HG03095 (cell line): ENCODE measurements around the gene C1QTNF9B.
"Not testable (repeated sequence)": the region's sequence is repeated elsewhere in the genome, so short reads cannot be mapped to it uniquely, and the experiment has no call there.

ENCODE experiments used
- ATAC-seq: cut with Tn5 transposase; IDR thresholded peaks from one replicate; pipeline ENCODE4 v1.9.1; 2021; ENCODE audit warnings: moderate library complexity; ENCODE audit not compliant: unreplicated experiment

Gene C1QTNF9B

DNA sequence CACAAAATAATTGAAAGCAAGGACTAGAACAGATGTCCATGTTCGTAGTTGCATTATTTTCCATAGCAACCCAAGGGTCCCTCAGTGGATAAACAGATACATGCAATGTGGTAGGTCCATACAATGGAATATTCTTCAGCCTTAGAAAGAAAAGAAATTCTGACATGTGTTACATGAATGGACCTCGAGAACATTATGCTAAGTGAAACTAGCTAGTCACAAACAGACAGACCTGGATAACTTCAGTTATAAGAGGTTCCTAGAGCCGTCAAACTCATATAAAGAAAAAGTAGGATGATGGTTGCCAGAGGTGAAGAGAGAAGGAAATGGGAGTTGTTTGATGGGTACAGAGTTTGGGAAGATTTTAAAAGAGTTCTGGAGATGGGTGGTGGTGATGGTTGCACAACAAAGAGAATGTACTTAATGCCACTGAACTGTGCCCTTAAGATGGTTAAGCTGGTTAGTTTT lies at the start of gene C1QTNF9B:
TSS of gene C1QTNF9B (minus strand) at position 51 of the 468 bp plus-strand sequence.
- ATAC-seq = not testable (repeated sequence)

- ATAC-seq = no peak
These were observed 49.6 kb upstream of the C1QTNF9B start for GRCh38 chr13:23946900-23947299.

DNA sequence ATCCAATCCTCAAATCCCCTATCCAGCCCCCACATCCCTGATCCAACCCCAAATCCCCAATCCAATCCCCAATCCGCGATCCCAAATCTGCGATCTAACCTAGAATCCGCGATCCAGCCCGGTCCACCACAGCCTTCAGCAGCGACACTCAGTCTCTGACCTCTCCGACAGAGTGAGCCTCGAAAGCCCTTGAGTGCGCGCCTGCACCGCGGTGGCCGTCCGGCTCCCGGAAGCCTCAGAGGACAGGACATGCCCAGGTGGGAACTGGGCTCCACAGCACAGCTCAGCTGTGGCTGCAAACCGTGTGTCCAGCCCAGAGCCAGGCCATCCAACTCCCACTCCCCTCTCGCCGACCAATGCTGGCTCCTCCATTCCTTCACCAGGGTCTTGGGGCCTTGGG lies 48.8 kb upstream of the C1QTNF9B start:
- ATAC-seq = no peak

- ATAC-seq = no peak
These were observed 48.3 kb upstream of the C1QTNF9B start for GRCh38 chr13:23945612-23946011.

DNA sequence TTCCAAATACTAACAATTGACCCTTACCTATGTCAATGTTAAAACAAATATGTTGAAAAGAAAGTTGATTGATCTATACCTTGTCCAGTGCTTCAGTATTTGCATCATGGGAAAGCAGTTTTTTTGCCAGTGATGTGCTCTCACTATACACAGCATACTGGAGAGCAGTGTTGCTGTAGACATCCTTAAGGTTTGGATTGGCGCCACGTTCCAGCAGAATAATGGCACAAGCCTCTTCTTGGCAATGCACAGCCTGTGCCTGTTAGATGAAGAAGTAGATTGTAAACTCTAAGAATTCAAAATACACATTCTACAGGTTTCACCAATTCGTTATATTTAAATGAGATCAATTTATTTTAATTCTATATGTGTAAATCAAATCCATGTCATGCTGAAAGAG lies 43.9 kb upstream of the C1QTNF9B start:
- ATAC-seq = no peak

GRCh38 chr13:23939666-23940065 lies 42.4 kb upstream of the C1QTNF9B start:
- ATAC-seq = not testable (repeated sequence)

- no peak for ATAC-seq
These were observed 37.2 kb upstream of the C1QTNF9B start for GRCh38 chr13:23934520-23934919.

- no peak for ATAC-seq
These were observed 31.7 kb upstream of the C1QTNF9B start for GRCh38 chr13:23928985-23929384.

- ATAC-seq = no peak
These were observed 25.7 kb upstream of the C1QTNF9B start for GRCh38 chr13:23923031-23923430.

DNA sequence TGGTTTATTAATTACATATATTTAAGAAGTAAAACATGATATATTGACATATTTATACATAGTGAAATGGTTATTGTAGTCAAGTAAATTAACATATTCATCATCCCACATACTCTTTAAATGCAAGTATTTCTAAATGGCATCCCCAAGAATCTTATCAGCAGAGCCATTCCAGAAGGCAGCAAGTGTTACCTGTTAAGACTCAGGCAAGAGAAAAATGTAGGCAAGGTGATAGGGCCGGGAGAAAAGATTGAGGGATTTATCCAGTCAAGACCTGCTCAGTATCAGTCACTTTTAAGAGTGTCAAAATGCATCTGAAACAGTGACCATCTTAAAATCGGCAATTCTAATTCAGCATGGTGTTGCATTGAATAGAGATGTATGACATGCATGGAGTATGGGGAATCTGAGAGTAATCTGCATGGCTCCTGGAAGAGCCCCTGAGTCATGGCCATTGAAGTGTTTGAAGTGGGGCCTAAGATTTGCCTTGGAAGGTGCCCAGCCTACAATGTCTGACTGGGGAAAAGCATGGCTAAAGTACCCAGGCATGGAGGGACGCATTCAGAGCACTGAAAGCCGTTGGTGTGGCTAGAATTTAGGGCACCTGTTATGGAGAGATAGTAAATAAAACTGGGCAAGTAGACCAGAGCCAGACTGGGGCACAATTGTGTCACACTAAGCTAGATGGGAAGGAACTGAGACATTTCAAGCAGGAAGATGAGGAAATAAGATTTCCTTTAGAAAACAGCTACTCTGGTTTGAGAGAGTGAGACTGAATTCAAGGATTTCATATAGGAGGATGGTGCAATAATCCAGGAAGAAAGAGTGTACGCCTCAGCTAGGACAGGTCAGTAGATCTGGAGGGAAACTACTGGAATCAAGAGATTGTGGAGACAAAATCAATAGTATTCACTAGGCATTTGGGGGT lies 25.0 kb upstream of the C1QTNF9B start:
- no peak for ATAC-seq

GRCh38 chr13:23921451-23921888 lies 24.2 kb upstream of the C1QTNF9B start:
- ATAC-seq = no peak

DNA sequence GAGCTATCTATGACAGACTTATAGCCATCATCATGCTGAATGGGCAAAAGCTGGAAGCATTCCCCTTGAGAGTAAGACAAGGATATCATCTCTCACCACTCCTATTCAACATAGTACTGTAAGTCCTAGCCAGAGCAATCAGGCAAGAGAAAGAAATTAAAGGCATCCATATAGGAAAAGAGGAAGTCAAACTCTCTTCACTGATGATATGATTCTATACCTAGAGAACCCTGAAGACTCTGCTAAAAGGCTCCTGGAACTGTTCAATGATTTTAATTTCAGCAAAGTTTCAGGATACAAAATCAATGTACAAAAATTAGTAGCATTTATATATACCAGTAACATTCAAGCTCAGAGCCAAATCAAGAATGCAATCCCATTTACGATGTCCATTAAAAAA lies 21.7 kb upstream of the C1QTNF9B start:
- ATAC-seq = no peak

DNA sequence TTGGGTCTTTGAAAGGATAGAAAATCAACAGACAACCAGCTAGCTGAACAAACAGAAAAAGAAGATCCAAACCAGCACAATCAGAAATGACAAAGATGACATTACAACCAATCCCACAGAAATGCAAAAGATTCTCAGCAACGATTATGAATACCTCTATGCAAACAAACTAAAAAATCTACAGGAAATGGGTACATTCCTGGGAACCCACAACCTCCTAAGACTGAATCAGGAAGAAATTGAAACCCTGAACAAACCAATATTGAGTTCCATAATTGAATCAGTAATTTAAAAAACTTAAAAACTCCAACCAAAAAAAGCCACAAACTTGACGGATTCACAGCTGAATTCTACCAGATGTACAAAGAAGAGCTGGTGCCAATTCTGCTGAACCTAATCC lies 20.9 kb upstream of the C1QTNF9B start:
- no peak for ATAC-seq

GRCh38 chr13:23915308-23915707 lies 18.0 kb upstream of the C1QTNF9B start:
- no peak for ATAC-seq

GRCh38 chr13:23912469-23912868 lies 15.2 kb upstream of the C1QTNF9B start:
- ATAC-seq = no peak

DNA sequence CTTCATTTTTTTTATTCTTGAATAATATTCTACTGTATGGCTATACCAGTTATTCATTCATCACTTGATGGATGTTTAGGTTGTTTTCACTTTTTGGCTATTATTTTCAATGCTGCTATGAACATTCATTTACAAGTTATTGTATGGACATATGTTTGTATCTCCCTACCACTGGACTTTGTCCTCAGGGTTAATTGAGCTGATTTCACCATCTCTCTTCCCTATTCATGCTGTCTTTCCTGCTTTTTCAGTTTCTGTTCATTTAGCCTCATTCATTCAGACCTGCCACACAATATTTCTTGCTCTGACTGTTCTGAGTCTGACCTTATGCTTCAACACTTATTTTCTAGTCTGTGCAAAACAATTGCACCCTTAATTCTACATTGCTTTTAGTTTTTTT lies 12.3 kb upstream of the C1QTNF9B start:
- ATAC-seq = no peak

DNA sequence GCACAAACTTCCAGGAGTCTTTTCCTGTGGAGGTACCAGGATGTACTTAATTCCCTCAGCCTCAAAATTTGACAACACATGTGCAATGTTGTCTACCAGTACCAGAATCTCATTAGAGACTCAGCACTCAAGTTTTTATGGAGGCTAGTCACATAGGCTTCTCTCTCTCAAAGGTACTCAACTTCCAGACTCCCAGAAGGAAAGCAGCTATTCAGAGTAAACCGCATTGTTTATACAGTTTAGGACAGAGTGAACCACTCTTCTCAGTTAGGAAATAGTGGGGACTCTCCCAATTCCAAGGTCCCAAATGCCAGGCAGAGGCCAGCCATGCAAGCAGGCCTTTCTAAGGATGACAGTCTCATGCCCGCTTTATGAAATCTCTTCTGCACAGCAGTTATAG lies 8.5 kb upstream of the C1QTNF9B start:
- ATAC-seq = no peak

- no peak for ATAC-seq
These were observed 6.6 kb upstream of the C1QTNF9B start for GRCh38 chr13:23903906-23904280.

DNA sequence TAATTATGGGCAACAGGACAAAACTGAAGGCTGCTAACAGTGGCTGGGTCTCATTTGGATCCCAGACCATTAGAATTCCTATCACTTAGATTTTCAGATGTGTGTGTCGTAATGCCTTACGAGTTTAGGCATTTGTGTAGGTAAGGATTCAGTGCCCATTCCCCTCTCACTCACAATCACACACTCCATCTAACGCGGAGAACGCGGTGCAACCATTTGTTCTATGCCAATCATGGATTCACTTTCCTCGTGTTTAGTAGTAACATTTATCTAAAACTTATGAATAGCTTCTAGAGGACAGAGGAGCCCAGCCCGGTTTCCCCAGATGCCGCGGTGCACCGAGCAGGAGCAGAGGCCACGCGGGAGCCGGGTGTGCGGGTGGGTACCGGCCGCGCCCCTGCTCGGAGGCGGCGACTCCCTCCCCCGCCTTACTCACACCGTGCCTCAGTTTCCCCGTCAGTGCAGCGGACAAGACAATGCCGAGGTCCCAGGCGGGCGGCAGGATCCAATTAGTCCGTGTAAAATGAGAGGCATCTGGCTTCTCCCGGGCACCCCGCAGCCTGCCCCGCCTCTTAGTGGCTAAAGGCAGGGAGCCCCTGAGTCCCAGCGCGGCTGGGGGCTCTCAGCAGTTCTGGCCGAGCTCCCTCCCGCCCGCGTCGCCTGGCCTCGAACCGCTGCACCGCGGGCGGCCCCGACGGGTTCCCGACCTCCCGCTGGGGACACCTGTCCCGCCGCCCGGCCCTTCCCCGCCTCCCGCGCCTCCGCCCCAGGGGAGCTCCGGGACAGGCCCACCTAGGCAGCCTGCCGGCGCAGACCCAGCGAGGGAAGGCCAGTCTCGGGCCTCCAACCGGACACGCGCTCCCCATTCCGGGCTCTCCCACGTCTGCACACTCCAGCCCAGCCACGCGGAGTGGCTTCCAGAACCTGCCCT lies 5.9 kb upstream of the C1QTNF9B start:
- no peak for ATAC-seq

DNA sequence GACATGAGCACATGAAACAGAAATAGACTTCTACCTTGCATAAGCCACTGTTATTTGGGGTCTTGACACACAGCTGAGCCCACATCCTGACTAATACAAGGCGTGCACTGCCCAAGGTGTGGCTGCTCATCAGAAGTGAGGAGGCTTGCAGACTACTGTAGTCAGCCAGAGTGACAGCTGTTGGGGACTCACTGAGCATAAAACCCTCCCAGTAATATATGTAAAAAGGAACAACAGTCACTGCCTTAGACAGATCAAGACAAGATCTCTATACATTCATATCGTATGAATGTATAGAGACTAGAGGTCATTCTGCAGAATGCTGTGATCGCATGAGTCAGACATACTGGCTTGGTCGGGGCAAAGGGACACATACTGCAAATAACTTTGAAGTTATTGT lies 4.1 kb upstream of the C1QTNF9B start:
- ATAC-seq = no peak

DNA sequence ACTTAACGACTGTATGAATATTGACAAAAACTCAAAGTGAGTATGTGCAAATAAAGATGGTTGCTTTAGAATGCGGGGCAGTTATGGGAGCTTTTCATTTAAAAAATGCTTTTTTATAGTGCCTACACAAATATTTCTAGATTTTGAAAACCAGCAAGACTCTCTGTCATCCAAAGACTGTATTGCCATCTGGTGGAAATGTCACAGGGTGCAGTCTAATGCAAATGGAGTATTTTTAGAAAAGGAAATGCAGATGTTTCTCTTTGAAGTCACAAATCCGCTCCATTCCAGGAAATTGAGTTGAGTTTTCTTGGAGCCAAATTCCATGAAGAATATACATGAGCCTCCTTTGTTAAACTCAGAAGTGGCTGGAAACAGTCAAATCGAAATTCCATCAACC lies 2.3 kb upstream of the C1QTNF9B start:
- no peak for ATAC-seq

DNA sequence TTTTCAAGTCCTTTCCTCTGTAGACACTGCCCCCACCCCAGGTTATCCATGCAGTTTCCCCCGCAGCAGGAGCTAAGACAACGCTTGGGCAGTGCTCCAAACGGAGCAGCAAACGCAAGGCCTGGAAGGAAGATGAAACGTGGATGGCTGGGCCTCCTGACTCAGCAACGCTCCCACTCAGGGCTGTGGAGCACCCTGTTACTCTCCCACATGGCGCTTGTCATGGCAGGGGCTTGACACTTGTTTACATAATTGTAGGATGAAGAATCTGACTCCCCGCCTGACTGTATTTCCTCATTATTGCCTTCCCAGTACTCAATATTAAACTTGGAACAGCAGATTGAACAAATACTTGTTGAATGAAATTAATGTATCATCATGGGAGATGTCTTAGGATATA lies 799 bp upstream of the C1QTNF9B start:
- no peak for ATAC-seq
